ENCODE measurements around the gene TMEM82.

Gene TMEM82

DNA sequence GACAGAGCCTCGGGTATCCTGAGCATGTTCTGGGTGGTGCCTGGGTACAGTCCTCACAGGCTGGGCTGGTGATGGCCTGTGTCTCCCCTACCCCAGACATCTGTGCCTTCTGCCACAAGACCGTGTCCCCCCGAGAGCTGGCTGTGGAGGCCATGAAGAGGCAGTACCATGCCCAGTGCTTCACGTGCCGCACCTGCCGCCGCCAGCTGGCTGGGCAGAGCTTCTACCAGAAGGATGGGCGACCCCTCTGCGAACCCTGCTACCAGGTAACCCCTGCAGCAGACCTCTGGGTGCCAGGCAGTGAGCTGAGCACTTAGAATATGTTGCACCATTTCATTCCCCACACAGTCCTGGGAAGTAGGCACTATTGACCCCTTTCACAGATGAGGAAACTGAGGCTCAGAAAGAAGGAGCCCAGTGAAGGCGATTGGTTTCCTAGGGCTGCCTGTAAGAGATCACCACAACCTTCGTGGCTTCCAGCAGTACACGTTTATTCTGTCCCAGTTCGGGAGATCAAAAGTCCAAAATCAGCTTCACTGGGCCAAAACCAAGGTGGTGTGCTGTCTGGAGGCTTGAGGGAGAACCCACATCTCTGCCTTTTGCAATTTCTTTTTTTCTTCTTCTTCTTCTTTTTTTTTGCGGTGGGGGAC, 28.1 kb downstream of the TMEM82 start:
- TF ChIP-seq YY1 (IDR thresholded peaks at IDR 0.05; ENCODE audit: low read depth): no peak
- TF ChIP-seq, protein P1, sequence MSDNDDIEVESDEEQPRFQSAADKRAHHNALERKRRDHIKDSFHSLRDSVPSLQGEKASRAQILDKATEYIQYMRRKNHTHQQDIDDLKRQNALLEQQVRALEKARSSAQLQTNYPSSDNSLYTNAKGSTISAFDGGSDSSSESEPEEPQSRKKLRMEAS (IDR thresholded peaks at IDR 0.05): no peak
- TF ChIP-seq TAF1 (IDR thresholded peaks at IDR 0.05; ENCODE audit: low read depth): no peak
- TF ChIP-seq EP300 (IDR thresholded peaks at IDR 0.05; ENCODE audit: borderline replicate concordance): no peak

DNA sequence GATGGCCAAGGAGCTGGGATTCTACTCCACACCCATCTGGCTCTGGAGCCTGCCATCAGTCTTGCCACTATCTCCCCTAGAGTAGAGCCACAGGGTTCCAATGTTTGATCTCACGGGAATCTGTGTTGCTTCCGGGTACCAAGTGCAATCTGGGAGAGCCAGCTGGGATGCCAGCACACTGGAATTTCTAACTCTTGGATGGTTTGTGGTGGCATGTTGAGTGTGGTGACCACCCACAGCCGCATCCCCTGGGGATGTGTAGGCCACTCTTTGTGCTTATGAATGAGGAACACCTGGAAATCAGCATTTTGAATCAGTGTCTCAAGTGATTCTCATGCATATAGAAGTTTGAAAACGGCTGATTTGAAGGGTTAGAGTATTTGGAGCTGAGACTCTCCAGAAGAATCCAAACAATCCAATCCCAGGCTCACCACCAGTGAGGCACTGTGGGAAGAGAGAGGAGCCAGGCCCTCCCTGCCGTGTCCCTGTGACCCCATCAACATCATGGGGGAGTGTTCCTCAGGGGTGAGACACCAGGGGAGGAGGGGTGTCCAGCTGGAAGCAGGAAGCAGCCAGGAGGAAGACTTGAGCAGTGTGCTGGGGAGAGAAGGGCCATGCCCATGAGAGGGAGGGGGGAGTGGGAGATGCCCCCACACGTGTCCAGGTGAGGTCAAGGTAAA, 29.7 kb downstream of the TMEM82 start:
- TF ChIP-seq ZBTB7A (IDR thresholded peaks at IDR 0.05; ENCODE audit: low read depth) (no peak), TEAD4 (IDR thresholded peaks at IDR 0.05) (no peak), CEBPB (IDR thresholded peaks at IDR 0.05) (no peak), TCF12 (IDR thresholded peaks at IDR 0.05; ENCODE audit: low read depth) (no peak), YY1 (IDR thresholded peaks at IDR 0.05; ENCODE audit: low read depth) (no peak), NFIC (IDR thresholded peaks at IDR 0.05) (no peak)
- TF ChIP-seq, protein P1 (IDR thresholded peaks at IDR 0.05): no peak
- TF ChIP-seq, protein P2, sequence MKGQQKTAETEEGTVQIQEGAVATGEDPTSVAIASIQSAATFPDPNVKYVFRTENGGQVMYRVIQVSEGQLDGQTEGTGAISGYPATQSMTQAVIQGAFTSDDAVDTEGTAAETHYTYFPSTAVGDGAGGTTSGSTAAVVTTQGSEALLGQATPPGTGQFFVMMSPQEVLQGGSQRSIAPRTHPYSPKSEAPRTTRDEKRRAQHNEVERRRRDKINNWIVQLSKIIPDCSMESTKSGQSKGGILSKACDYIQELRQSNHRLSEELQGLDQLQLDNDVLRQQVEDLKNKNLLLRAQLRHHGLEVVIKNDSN (IDR thresholded peaks at IDR 0.05): no peak

DNA sequence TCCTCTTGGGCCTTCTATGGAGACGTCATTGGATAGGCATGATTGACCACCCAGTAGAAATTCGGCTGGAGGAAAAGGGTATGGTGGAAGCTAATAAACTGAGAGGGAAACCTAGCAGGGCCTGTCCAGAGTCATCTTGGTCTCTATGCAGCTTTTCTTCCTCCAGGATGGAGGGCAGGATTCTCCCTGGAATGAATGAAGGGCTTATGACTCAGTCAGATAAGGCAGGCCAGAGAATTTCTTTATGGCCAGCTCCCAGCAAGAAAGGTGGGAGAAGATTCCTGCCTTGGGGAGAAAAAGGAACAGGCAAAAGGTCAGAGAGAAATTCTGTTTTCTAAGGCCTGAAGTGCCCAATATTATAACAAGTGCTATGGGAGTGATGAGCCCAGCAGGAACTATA, 33.4 kb downstream of the TMEM82 start:
- no peak for TF ChIP-seq EGR1 (IDR thresholded peaks at IDR 0.05)
- no peak for TF ChIP-seq CEBPB (IDR thresholded peaks at IDR 0.05)
- no peak for TF ChIP-seq FOXM1 (IDR thresholded peaks at IDR 0.05; ENCODE audit: borderline replicate concordance, low read depth)
- TF ChIP-seq, protein P3, sequence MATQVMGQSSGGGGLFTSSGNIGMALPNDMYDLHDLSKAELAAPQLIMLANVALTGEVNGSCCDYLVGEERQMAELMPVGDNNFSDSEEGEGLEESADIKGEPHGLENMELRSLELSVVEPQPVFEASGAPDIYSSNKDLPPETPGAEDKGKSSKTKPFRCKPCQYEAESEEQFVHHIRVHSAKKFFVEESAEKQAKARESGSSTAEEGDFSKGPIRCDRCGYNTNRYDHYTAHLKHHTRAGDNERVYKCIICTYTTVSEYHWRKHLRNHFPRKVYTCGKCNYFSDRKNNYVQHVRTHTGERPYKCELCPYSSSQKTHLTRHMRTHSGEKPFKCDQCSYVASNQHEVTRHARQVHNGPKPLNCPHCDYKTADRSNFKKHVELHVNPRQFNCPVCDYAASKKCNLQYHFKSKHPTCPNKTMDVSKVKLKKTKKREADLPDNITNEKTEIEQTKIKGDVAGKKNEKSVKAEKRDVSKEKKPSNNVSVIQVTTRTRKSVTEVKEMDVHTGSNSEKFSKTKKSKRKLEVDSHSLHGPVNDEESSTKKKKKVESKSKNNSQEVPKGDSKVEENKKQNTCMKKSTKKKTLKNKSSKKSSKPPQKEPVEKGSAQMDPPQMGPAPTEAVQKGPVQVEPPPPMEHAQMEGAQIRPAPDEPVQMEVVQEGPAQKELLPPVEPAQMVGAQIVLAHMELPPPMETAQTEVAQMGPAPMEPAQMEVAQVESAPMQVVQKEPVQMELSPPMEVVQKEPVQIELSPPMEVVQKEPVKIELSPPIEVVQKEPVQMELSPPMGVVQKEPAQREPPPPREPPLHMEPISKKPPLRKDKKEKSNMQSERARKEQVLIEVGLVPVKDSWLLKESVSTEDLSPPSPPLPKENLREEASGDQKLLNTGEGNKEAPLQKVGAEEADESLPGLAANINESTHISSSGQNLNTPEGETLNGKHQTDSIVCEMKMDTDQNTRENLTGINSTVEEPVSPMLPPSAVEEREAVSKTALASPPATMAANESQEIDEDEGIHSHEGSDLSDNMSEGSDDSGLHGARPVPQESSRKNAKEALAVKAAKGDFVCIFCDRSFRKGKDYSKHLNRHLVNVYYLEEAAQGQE (IDR thresholded peaks at IDR 0.05; ENCODE audit: low read depth): no peak
- no peak for TF ChIP-seq ZBTB7A (IDR thresholded peaks at IDR 0.05; ENCODE audit: low read depth)
- TF ChIP-seq, protein P1 (IDR thresholded peaks at IDR 0.05): no peak
- no peak for TF ChIP-seq TEAD4 (IDR thresholded peaks at IDR 0.05)
- TF ChIP-seq NFIC (IDR thresholded peaks at IDR 0.05): no peak
- TF ChIP-seq EP300 (IDR thresholded peaks at IDR 0.05; ENCODE audit: borderline replicate concordance): no peak
- no peak for TF ChIP-seq TAF1 (IDR thresholded peaks at IDR 0.05; ENCODE audit: low read depth)
- no peak for TF ChIP-seq TCF12 (IDR thresholded peaks at IDR 0.05; ENCODE audit: low read depth)
- TF ChIP-seq, protein P2 (IDR thresholded peaks at IDR 0.05): no peak
- TF ChIP-seq CREB1 (IDR thresholded peaks at IDR 0.05; ENCODE audit: low read depth): no peak
- TF ChIP-seq YY1 (IDR thresholded peaks at IDR 0.05; ENCODE audit: low read depth): no peak

DNA sequence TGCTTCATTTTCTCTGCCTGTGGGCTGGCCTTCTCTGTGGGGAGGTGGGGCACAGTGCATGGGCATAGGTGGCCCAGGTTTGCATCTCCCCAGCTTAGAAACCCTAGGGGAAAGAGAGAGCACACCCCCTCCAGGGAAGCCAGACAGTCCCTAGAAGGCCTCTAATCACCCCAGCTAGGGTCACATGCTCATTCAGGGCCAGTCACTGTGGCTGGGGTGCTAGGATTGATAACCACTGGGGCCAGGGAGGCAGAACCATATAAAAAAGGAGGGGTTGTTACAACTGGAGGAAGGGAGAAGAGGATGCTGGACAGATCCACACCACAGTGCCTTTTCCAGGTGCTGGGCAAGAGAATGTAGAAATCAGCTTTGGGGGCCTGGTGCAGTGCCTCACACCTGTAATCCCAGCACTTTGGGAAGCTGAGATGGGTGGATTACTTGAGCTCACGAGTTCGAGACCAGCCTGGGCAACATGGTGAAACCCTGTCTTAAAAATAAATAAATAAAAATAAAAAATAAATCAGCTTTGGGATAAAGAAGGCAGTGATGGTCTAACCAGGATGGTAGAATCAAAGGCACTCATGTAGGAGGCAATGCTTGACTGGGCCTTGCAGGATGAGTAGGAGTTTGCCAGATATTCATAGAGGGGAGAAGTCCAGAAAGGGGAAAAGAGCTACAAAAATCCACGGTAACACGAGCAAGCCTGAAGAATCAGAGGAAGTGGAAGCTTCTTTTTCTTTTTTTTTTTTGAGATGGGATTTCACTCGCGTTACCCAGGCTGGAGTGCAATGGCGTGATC, 35.8 kb downstream of the TMEM82 start:
- TF ChIP-seq FOXM1 (IDR thresholded peaks at IDR 0.05; ENCODE audit: borderline replicate concordance, low read depth): no peak
- TF ChIP-seq, protein P3 (IDR thresholded peaks at IDR 0.05; ENCODE audit: low read depth): peak; percentile 29; the same call in 1 of the 2 replicates
- no peak for TF ChIP-seq RAD21 (IDR thresholded peaks at IDR 0.05; ENCODE audit: low read depth)

DNA sequence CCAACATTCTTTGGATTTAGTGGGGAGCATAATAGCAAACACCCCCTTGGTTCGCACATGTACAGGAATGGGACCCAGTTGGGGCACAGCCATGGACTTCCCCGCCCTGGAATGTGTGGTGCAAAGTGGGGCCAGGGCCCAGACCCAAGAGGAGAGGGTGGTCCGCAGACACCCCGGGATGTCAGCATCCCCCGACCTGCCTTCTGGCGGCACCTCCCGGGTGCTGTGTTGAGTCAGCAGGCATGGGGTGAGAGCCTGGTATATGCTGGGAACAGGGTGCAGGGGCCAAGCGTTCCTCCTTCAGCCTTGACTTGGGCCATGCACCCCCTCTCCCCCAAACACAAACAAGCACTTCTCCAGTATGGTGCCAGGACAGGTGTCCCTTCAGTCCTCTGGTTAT, 43.4 kb downstream of the TMEM82 start:
- TF ChIP-seq, protein P2 (IDR thresholded peaks at IDR 0.05): no peak
- TF ChIP-seq RAD21 (IDR thresholded peaks at IDR 0.05; ENCODE audit: low read depth): no peak
- no peak for TF ChIP-seq YY1 (IDR thresholded peaks at IDR 0.05; ENCODE audit: low read depth)
- TF ChIP-seq EP300 (IDR thresholded peaks at IDR 0.05; ENCODE audit: borderline replicate concordance): no peak
- TF ChIP-seq, protein P1 (IDR thresholded peaks at IDR 0.05): no peak
- no peak for TF ChIP-seq TCF12 (IDR thresholded peaks at IDR 0.05; ENCODE audit: low read depth)
- TF ChIP-seq TEAD4 (IDR thresholded peaks at IDR 0.05): no peak
- TF ChIP-seq ZBTB7A (IDR thresholded peaks at IDR 0.05; ENCODE audit: low read depth): no peak
- TF ChIP-seq CEBPB (IDR thresholded peaks at IDR 0.05): no peak
- TF ChIP-seq FOXM1 (IDR thresholded peaks at IDR 0.05; ENCODE audit: borderline replicate concordance, low read depth): no peak
- no peak for TF ChIP-seq TAF1 (IDR thresholded peaks at IDR 0.05; ENCODE audit: low read depth)
- TF ChIP-seq EGR1 (IDR thresholded peaks at IDR 0.05): no peak
